ENCODE data around the gene PTGDR.

- no peak for TF ChIP-seq EZH2 (IDR thresholded peaks at IDR 0.05; ENCODE audit: borderline replicate concordance, control insufficient read depth, low read depth, low read length)
- no peak for TF ChIP-seq RBBP5 (conservative IDR thresholded peaks at IDR 0.05)
- TF ChIP-seq RFX5 (IDR thresholded peaks at IDR 0.05; ENCODE audit: low read depth, low read length) = no peak
- TF ChIP-seq TCF12 (IDR thresholded peaks at IDR 0.05; ENCODE audit: low read depth, low read length) = no peak
- no peak for TF ChIP-seq JUNB (IDR thresholded peaks at IDR 0.05)
Measured at GRCh38 chr14:52269982-52270381, 2.5 kb downstream of the PTGDR start.
